ENCODE measurements around the gene ALDH8A1.

The ALDH8A1 gene, protein sequence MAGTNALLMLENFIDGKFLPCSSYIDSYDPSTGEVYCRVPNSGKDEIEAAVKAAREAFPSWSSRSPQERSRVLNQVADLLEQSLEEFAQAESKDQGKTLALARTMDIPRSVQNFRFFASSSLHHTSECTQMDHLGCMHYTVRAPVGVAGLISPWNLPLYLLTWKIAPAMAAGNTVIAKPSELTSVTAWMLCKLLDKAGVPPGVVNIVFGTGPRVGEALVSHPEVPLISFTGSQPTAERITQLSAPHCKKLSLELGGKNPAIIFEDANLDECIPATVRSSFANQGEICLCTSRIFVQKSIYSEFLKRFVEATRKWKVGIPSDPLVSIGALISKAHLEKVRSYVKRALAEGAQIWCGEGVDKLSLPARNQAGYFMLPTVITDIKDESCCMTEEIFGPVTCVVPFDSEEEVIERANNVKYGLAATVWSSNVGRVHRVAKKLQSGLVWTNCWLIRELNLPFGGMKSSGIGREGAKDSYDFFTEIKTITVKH

DNA sequence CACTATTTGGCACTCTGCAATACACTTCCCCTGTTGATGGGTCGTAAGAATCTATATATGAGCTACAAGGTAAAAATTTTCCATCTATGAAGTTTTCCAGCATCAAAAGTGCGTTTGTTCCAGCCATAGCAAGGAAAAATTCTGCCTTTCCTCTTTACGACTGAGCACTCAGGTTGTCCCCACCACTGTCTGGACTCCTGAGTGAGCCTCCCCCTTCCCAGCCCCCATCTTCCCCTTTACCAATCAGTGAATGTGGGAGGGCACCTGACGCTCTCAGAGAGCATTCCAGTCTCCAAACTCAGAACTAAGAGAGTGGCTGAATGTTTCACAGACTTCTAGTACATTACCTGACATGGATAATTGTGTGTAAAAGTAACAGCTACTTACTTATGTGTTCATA is at the start of gene ALDH8A1:
ALDH8A1 (minus strand) TSS at position 175 of the 400 bp plus-strand sequence; CDS start at position 127, 48 bp downstream.
- Histone ChIP-seq H3K27ac (ENCODE audit: low read length) (no peak within 1 kb of the TSS), H3K9me3 (ENCODE audit: control insufficient read depth, insufficient read depth, low read length) (no peaks in the 10 kb centered on the region), H3K27me3 (ENCODE audit: control insufficient read depth, insufficient read depth, low read length) (no peaks in the 10 kb centered on the region), H3K4me3 (ENCODE audit: low read length) (no peak within 1 kb of the TSS), H3K4me1 (ENCODE audit: control insufficient read depth, insufficient read depth, low read length) (0 out of 2 replicates have a peak, but pooled peaks cover 1% of the 10 kb centered on the region), H3K36me3 (ENCODE audit: control insufficient read depth, insufficient read depth, low read length) (no peaks in the 10 kb centered on the region)
- DNase-seq (ENCODE audit: low read depth, low spot score), result no peak
- no CpG with 5 or more reads among the region's 4 CpGs for WGBS (ENCODE audit: insufficient coverage, insufficient read length)

DNA sequence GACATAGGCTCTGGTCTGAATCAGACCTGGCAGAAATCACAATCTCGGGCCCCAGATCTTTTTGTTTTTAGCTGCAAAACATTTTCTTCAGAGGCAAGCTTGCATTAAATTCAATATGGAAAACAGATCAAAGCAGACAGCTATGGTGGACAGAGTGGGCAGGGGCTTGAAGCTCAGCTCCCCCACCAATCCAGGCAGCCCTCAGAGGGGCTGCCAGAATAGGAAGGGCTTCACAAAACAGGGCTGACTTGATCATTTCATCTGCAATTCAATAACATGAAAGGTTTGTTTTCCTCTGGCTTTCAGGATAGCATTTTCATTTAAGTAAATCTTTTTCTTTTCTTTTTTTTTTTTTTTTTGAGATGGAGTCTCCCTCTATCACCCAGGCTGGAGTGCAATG is 49.2 kb upstream of the ALDH8A1 start:
- H3K27ac ChIP-seq (ENCODE audit: low read length), result no peak overlapping the region
- no peaks in the 10 kb centered on the region for H3K9me3 ChIP-seq (ENCODE audit: control insufficient read depth, insufficient read depth, low read length)
- H3K36me3 ChIP-seq (ENCODE audit: control insufficient read depth, insufficient read depth, low read length), result no peaks in the 10 kb centered on the region
- H3K4me1 ChIP-seq (ENCODE audit: control insufficient read depth, insufficient read depth, low read length), result no peaks in the 10 kb centered on the region
- DNase-seq (ENCODE audit: low read depth, low spot score), result no peak
- WGBS (ENCODE audit: insufficient coverage, insufficient read length), result no CpG with 5 or more reads among the region's 1 CpG
- H3K4me3 ChIP-seq (ENCODE audit: low read length), result no peak overlapping the region
- no peaks in the 10 kb centered on the region for H3K27me3 ChIP-seq (ENCODE audit: control insufficient read depth, insufficient read depth, low read length)

DNA sequence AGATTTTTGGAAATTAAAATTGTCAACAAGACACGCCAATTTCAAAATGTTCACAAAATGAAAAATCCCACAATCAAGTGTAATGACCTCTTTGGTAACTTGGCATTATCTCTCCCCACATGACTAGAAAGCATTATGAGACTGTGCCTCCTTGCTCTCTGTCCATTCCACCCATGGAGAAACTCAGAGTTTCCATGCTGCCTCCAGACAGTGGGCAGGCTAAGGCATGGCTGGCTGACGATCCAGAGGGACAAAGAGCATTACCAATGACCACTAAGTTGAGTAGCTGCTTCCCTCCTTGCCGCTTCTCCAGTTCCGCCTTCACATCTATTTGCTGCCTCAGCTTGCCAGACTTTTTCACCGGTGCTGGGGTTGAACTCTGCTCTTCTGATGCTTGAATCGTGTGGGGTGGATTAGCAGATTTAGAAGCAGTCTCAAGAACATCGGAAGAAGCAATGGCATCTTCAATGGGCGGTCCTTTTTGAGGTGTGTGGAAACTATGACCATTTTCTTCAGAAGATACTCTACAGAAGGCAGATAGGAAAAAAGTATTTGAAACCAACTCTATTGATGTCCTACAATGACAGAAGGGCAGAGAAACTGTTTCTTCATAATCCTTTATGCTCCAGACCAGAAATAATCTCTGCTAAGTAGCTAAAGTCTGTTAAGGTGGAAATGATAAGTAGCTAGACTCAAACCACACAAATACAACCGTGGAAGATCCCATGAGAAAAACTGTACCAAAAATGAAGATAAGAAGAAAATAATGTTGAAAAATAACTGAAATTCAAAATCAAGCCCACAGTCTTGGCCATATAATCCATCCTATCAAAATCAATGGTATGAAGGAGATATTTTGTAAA is 47.5 kb upstream of the ALDH8A1 start:
- H3K4me1 ChIP-seq (ENCODE audit: control insufficient read depth, insufficient read depth, low read length), result no peaks in the 10 kb centered on the region
- no peak overlapping the region for H3K4me3 ChIP-seq (ENCODE audit: low read length)
- WGBS (ENCODE audit: insufficient coverage, insufficient read length), result no CpG with 5 or more reads among the region's 9 CpGs
- H3K36me3 ChIP-seq (ENCODE audit: control insufficient read depth, insufficient read depth, low read length), result no peaks in the 10 kb centered on the region
- DNase-seq (ENCODE audit: low read depth, low spot score), result no peak
- no peaks in the 10 kb centered on the region for H3K9me3 ChIP-seq (ENCODE audit: control insufficient read depth, insufficient read depth, low read length)
- no peaks in the 10 kb centered on the region for H3K27me3 ChIP-seq (ENCODE audit: control insufficient read depth, insufficient read depth, low read length)
- no peak overlapping the region for H3K27ac ChIP-seq (ENCODE audit: low read length)

DNA sequence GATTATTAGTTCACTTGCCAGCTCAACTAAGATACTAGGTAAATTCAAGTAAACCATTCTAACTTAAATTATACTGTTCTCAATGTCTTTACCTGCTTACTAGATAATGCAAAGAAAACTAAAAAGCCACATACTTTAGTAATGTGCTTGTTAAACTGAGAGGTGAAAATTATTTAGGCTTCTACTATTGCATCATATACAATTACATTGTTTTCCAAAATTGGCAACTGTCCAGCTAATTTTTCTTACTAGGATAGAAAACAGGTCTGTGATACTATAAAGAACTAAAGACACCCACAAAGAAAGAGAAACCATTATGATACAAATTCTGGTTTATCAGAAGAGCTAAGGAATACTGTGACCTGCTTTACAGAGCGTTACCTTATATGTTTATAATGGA is 45.6 kb upstream of the ALDH8A1 start:
- no peak for DNase-seq (ENCODE audit: low read depth, low spot score)
- Histone ChIP-seq H3K4me3 (ENCODE audit: low read length) (no peak overlapping the region), H3K9me3 (ENCODE audit: control insufficient read depth, insufficient read depth, low read length) (no peaks in the 10 kb centered on the region), H3K36me3 (ENCODE audit: control insufficient read depth, insufficient read depth, low read length) (no peaks in the 10 kb centered on the region), H3K27me3 (ENCODE audit: control insufficient read depth, insufficient read depth, low read length) (no peaks in the 10 kb centered on the region), H3K4me1 (ENCODE audit: control insufficient read depth, insufficient read depth, low read length) (no peaks in the 10 kb centered on the region; the same call in 1 of the 2 replicates), H3K27ac (ENCODE audit: low read length) (no peak overlapping the region)
- WGBS (ENCODE audit: insufficient coverage, insufficient read length), result no CpG with 5 or more reads among the region's 1 CpG

DNA sequence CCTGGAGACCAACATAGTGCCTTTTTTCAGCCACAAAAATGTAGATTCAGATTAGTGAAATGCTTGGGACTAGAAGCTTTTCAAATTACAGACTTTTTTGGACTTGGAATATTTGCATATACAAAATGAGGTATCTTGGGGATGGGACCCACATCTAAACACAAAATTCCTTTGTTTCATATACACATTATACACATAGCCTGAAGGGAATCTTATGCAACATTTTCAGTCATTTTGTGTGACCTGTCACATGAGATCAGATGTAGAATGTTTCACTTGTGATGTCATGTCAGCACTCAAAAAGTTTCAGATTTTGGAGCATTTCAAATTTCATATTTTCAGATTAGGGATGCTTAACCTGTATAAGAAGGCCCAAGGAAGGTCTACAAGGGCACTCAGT is 44.5 kb upstream of the ALDH8A1 start:
- Histone ChIP-seq H3K4me1 (ENCODE audit: control insufficient read depth, insufficient read depth, low read length) (no peaks in the 10 kb centered on the region; the same call in 1 of the 2 replicates), H3K4me3 (ENCODE audit: low read length) (no peak overlapping the region), H3K9me3 (ENCODE audit: control insufficient read depth, insufficient read depth, low read length) (no peaks in the 10 kb centered on the region), H3K27me3 (ENCODE audit: control insufficient read depth, insufficient read depth, low read length) (no peaks in the 10 kb centered on the region), H3K27ac (ENCODE audit: low read length) (no peak overlapping the region), H3K36me3 (ENCODE audit: control insufficient read depth, insufficient read depth, low read length) (no peaks in the 10 kb centered on the region)
- DNase-seq (ENCODE audit: low read depth, low spot score), result no peak

DNA sequence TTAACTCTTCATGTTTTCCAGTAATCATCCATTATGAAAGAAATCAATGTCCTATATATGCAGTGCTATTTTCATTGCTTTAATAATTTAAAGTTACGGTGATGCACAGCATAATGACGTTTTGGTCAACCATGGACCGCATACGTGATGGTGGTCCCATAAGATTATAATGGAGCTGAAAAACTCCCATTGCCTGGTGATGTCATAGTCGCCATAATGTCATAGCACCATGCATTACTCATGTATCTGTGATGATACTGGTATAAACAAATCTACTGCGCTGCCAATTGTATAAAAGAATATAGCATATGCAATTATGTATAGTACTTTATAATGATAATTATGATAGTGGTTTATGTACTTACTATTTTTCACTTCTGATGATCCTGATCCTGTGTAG is 42.3 kb upstream of the ALDH8A1 start:
- no peak for DNase-seq (ENCODE audit: low read depth, low spot score)
- WGBS (ENCODE audit: insufficient coverage, insufficient read length), result no CpG with 5 or more reads among the region's 6 CpGs
- Histone ChIP-seq H3K27me3 (ENCODE audit: control insufficient read depth, insufficient read depth, low read length) (no peaks in the 10 kb centered on the region), H3K9me3 (ENCODE audit: control insufficient read depth, insufficient read depth, low read length) (no peaks in the 10 kb centered on the region), H3K4me3 (ENCODE audit: low read length) (no peak overlapping the region), H3K36me3 (ENCODE audit: control insufficient read depth, insufficient read depth, low read length) (no peaks in the 10 kb centered on the region), H3K4me1 (ENCODE audit: control insufficient read depth, insufficient read depth, low read length) (no peaks in the 10 kb centered on the region; the same call in 1 of the 2 replicates), H3K27ac (ENCODE audit: low read length) (no peak overlapping the region)

DNA sequence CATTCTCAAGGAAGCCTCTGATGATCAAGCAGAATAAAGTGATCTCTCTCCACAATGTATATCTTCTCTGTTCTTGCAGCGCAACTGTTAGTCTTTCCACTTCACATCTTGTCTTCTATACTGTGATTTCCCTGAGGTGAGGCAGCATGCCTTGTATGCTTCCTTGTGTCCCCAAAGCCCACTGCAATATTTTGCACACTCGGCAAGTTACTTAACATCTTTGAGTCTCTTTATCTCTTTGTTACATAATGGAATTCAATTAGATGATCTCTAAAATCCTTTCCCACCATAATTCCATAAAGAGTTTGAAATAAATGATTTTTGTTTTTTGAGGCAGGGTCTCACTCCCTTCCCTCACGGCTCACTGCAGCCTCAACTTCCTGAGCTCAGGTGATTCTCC is 40.4 kb upstream of the ALDH8A1 start:
- no peaks in the 10 kb centered on the region for H3K9me3 ChIP-seq (ENCODE audit: control insufficient read depth, insufficient read depth, low read length)
- no CpG with 5 or more reads among the region's 3 CpGs for WGBS (ENCODE audit: insufficient coverage, insufficient read length)
- no peaks in the 10 kb centered on the region for H3K27me3 ChIP-seq (ENCODE audit: control insufficient read depth, insufficient read depth, low read length)
- H3K4me3 ChIP-seq (ENCODE audit: low read length), result no peak overlapping the region
- H3K36me3 ChIP-seq (ENCODE audit: control insufficient read depth, insufficient read depth, low read length), result no peaks in the 10 kb centered on the region
- H3K4me1 ChIP-seq (ENCODE audit: control insufficient read depth, insufficient read depth, low read length), result no peaks in the 10 kb centered on the region; the same call in 1 of the 2 replicates
- DNase-seq (ENCODE audit: low read depth, low spot score), result no peak
- H3K27ac ChIP-seq (ENCODE audit: low read length), result no peak overlapping the region

DNA sequence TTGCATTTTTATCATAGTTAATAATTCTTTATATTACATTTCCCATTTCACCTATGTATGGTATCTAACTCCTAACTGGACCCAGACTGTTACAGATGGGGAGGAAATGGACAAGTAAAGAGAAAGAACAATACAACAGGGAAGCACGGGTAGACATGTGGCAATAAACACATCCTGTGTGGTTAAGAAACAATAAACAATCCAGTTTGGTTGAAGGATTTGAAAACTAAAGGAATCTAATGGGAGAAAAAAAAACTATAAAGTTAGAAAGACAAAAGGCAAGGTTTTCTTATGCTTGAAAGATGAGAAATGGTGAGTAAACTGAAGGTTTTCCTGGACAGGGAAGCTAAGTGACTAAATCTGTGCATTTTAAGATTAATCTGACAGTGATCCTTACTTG is 34.9 kb upstream of the ALDH8A1 start:
- Histone ChIP-seq H3K4me3 (ENCODE audit: low read length) (no peak overlapping the region), H3K4me1 (ENCODE audit: control insufficient read depth, insufficient read depth, low read length) (no peaks in the 10 kb centered on the region), H3K27ac (ENCODE audit: low read length) (no peak overlapping the region), H3K9me3 (ENCODE audit: control insufficient read depth, insufficient read depth, low read length) (no peaks in the 10 kb centered on the region), H3K36me3 (ENCODE audit: control insufficient read depth, insufficient read depth, low read length) (no peaks in the 10 kb centered on the region; the same call in 1 of the 2 replicates), H3K27me3 (ENCODE audit: control insufficient read depth, insufficient read depth, low read length) (no peaks in the 10 kb centered on the region)
- no peak for DNase-seq (ENCODE audit: low read depth, low spot score)
- WGBS (ENCODE audit: insufficient coverage, insufficient read length), result no CpG with 5 or more reads among the region's 1 CpG

DNA sequence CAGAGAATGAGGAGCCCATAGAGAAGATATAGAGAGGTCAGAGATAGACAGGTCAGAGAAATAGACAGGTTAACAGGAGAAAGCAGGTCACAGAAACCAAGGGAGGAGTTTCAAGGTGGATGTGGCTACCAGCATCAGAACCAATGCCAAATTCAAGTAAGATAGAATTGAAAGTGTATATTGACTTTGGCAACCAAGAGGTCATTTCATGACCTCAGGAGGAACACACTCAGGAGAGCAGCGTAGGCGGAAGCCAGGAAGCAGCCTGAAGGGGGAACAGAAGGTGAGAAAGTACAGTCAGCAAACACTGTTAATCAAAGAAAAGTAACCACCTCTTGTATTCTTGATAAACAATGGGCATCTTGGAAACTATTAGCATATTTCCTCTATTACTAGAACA is 33.9 kb upstream of the ALDH8A1 start:
- no peaks in the 10 kb centered on the region for H3K27me3 ChIP-seq (ENCODE audit: control insufficient read depth, insufficient read depth, low read length)
- no peaks in the 10 kb centered on the region for H3K4me1 ChIP-seq (ENCODE audit: control insufficient read depth, insufficient read depth, low read length)
- DNase-seq (ENCODE audit: low read depth, low spot score), result no peak
- H3K4me3 ChIP-seq (ENCODE audit: low read length), result no peak overlapping the region
- H3K36me3 ChIP-seq (ENCODE audit: control insufficient read depth, insufficient read depth, low read length), result no peaks in the 10 kb centered on the region; the same call in 1 of the 2 replicates
- no peak overlapping the region for H3K27ac ChIP-seq (ENCODE audit: low read length)
- WGBS (ENCODE audit: insufficient coverage, insufficient read length), result no CpG with 5 or more reads among the region's 2 CpGs
- H3K9me3 ChIP-seq (ENCODE audit: control insufficient read depth, insufficient read depth, low read length), result no peaks in the 10 kb centered on the region

DNA sequence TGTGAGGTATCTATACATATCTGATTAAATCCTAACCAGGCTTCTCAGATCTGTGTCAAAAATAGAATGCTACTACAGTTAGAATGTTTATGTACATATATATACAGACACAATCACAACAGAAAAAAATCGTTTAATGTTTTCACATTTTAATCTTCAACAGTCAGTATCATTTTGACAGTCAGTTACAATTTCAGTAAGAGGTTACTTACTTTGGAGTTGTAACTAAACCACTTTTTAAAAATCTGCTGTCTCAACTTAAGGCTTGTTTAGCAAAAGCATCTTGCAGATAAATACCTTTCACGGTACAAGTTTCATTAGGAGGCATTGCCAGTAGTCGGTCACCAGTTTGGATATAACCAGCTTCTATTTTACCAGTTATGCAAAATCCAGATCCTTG is 32.3 kb upstream of the ALDH8A1 start:
- no peak overlapping the region for H3K4me3 ChIP-seq (ENCODE audit: low read length)
- DNase-seq (ENCODE audit: low read depth, low spot score), result no peak
- no peaks in the 10 kb centered on the region for H3K4me1 ChIP-seq (ENCODE audit: control insufficient read depth, insufficient read depth, low read length)
- no CpG with 5 or more reads among the region's 3 CpGs for WGBS (ENCODE audit: insufficient coverage, insufficient read length)
- no peaks in the 10 kb centered on the region for H3K9me3 ChIP-seq (ENCODE audit: control insufficient read depth, insufficient read depth, low read length)
- H3K27ac ChIP-seq (ENCODE audit: low read length), result no peak overlapping the region
- no peaks in the 10 kb centered on the region; the same call in 1 of the 2 replicates for H3K36me3 ChIP-seq (ENCODE audit: control insufficient read depth, insufficient read depth, low read length)
- no peaks in the 10 kb centered on the region for H3K27me3 ChIP-seq (ENCODE audit: control insufficient read depth, insufficient read depth, low read length)

Measured in iPS DF 6.9 (cell line).